Kidney (tissue), 14 donors: ENCODE data around the gene OR4D5. TPM values are rescaled to one million over a fixed set of nuclear protein-coding genes. Genes with fewer than 3 reads are reported as not detected.

Experiments
- DNase-seq, 5 donors: peaks; one replicate each; pipeline ENCODE4 v3.0.0-alpha.2; 2013 to 2020
- FAIRE-seq: peaks from 2 replicates; lab custom pipeline; 2012; peaks lifted over from hg19 to GRCh38; lab: Jason Lieb, UNC
- H3K27ac ChIP-seq, 2 donors: one replicate each; pipeline ENCODE4 v1.7.0; 2013; ENCODE audit warnings: low read depth in 2 of 2, low read length in 2 of 2, inconsistent platforms in 1 of 2
- H3K27me3 ChIP-seq: one replicate; pipeline ENCODE4 v1.7.1; 2013; ENCODE audit warnings: low read length, inconsistent platforms; ENCODE audit not compliant: control insufficient read depth, insufficient read depth
- H3K36me3 ChIP-seq, 3 donors: one replicate each; pipeline versions ENCODE4 v1.7.0 to v1.7.1; 2013; ENCODE audit warnings: low read length in 3 of 3, control low read depth in 1 of 3, inconsistent platforms in 1 of 3; ENCODE audit not compliant: insufficient read depth in 3 of 3, control insufficient read depth in 2 of 3
- H3K4me1 ChIP-seq, 3 donors: one replicate each; pipeline versions ENCODE4 v1.7.0 to v1.7.1; 2013; ENCODE audit warnings: low read length in 3 of 3, inconsistent platforms in 1 of 3, low read depth in 1 of 3; ENCODE audit not compliant: control insufficient read depth in 2 of 3, insufficient read depth in 2 of 3
- H3K4me3 ChIP-seq, 3 donors: one replicate each; pipeline versions ENCODE4 v1.7.0 to v1.8.1; 2013; ENCODE audit warnings: low read length in 3 of 3, control low read depth in 1 of 3, inconsistent platforms in 1 of 3
- H3K9ac ChIP-seq, 3 donors: one replicate each; pipeline versions ENCODE4 v1.7.0 to v1.7.1; 2013; ENCODE audit warnings: low read length in 3 of 3, control low read depth in 1 of 3, inconsistent platforms in 1 of 3
- H3K9me3 ChIP-seq, 3 donors: one replicate each; pipeline versions ENCODE4 v1.7.0 to v1.7.1; 2013; ENCODE audit warnings: low read length in 3 of 3, control low read depth in 1 of 3, inconsistent platforms in 1 of 3; ENCODE audit not compliant: control insufficient read depth in 2 of 3, insufficient read depth in 1 of 3
- CTCF ChIP-seq: IDR thresholded peaks from 3 replicates; pipeline ENCODE4 v1.5.1; 2012; ENCODE audit warnings: mild to moderate bottlenecking, moderate library complexity, borderline replicate concordance; ENCODE audit not compliant: insufficient read depth; ENCODE audit errors: extremely low read depth
- intact Hi-C: fragments of 100-400 bp; cut with DNase I; formaldehyde crosslinking; loops from one replicate; pipeline ENCODE4 v1.11.1; 2022
- polyA plus RNA-seq: library from polyadenylated mRNA; stranded (reverse); fragments of 350-450 nt; fragmentation: Illumina TruSeq; extraction: RNeasy Lipid Tissue Mini Kit (QIAGEN cat#74804); gene quantifications from one replicate; pipeline ENCODE4 v1.2.3, GENCODE V29; 2014; ENCODE audit warnings: low read depth, low replicate concordance; ENCODE audit not compliant: insufficient read depth
- total RNA-seq: library from RNA; stranded (reverse); fragmentation: NEBNext Ultra II Directional; extraction: Animal tissue kit (Norgen Biotek cat#: 25700); gene quantifications from one replicate; pipeline ENCODE4 v1.2.1, GENCODE V29; 2021
- donor health status: control.
- donor health status: control.
- donor health status: control.
- donor health status: control.
- donor health status: control.
- donor health status: DM: yes; HTN: yes; CAD: no.
- donor health status: Normal renal cell carcinoma (clear cell type).

Gene OR4D5
- total and polyA plus RNA-seq, 2 donors from 2014 or later: not detected

GRCh38 chr11:123903932-123904331, 35.5 kb upstream of the OR4D5 start:
- Histone ChIP-seq H3K9me3 (no peaks in the 10 kb centered on the region), H3K27me3 (no peaks in the 10 kb centered on the region), H3K9ac (no peak overlapping the region), H3K4me1 (no peaks in the 10 kb centered on the region), H3K36me3 (no peaks in the 10 kb centered on the region), H3K27ac (no peak overlapping the region), H3K4me3 (no peak overlapping the region)
- intact Hi-C loops: no loop called here
- DNase-seq: no peak
- no peak for TF ChIP-seq CTCF
- no peak for FAIRE-seq

- Histone ChIP-seq H3K4me3 (no peak overlapping the region), H3K9ac (no peak overlapping the region), H3K4me1 (no peaks in the 10 kb centered on the region), H3K27ac (no peak overlapping the region), H3K27me3 (no peaks in the 10 kb centered on the region), H3K36me3 (no peaks in the 10 kb centered on the region), H3K9me3 (no peaks in the 10 kb centered on the region)
- FAIRE-seq (no peak), DNase-seq (no peak)
- intact Hi-C loops: no loop called here
- TF ChIP-seq CTCF: no peak
Observed at GRCh38 chr11:123904932-123905331, 34.5 kb upstream of the OR4D5 start.

GRCh38 chr11:123905826-123906225, 33.6 kb upstream of the OR4D5 start:
- H3K27me3 ChIP-seq: no peaks in the 10 kb centered on the region
- H3K4me1 ChIP-seq: no peaks in the 10 kb centered on the region
- TF ChIP-seq CTCF: no peak
- intact Hi-C loops: no loop called here
- no peak overlapping the region for H3K9ac ChIP-seq
- FAIRE-seq (no peak), DNase-seq (no peak)
- no peaks in the 10 kb centered on the region for H3K36me3 ChIP-seq
- no peaks in the 10 kb centered on the region for H3K9me3 ChIP-seq
- H3K27ac ChIP-seq: no peak overlapping the region
- no peak overlapping the region for H3K4me3 ChIP-seq

- Histone ChIP-seq H3K27me3 (no peaks in the 10 kb centered on the region), H3K4me3 (no peak overlapping the region), H3K27ac (no peak overlapping the region), H3K9me3 (no peaks in the 10 kb centered on the region), H3K4me1 (no peaks in the 10 kb centered on the region), H3K36me3 (no peaks in the 10 kb centered on the region), H3K9ac (no peak overlapping the region)
- FAIRE-seq: no peak
- no peak for DNase-seq
- intact Hi-C loops: no loop called here
- no peak for TF ChIP-seq CTCF
Observed at GRCh38 chr11:123920943-123921342, 18.5 kb upstream of the OR4D5 start.
